Kidney epithelial cell (primary cell): ENCODE results near the gene PKNOX2. TPM values are rescaled to one million over a fixed set of nuclear protein-coding genes. Genes with fewer than 3 reads are reported as not detected.

Source experiments
- DNase-seq: peaks from one replicate; pipeline ENCODE4 v3.0.0-alpha.2; 2010; ENCODE audit warnings: low read depth
- H3K27me3 ChIP-seq: 2 replicates; pipeline ENCODE4 v1.6.0; 2011; ENCODE audit warnings: low read length; ENCODE audit not compliant: control insufficient read depth, insufficient read depth
- H3K36me3 ChIP-seq: 2 replicates; pipeline ENCODE4 v1.5.1; 2011; ENCODE audit warnings: low read length; ENCODE audit not compliant: control insufficient read depth, insufficient read depth
- H3K4me3 ChIP-seq: 2 replicates; pipeline ENCODE4 v1.5.1; 2011; ENCODE audit warnings: low read depth, mild to moderate bottlenecking, control low read depth, low read length
- total RNA-seq: library from RNA; depleted of rRNA; stranded (reverse); fragments of >200 nt; gene quantifications from 2 replicates; pipeline ENCODE4 v1.2.3, GENCODE V29; 2015
- TF ChIP-seq, protein P1 (sequence below): IDR thresholded peaks from 2 replicates; pipeline ENCODE4 v1.5.1; 2011; ENCODE audit warnings: mild to moderate bottlenecking, moderate library complexity, low read length, control low read depth, inconsistent platforms; ENCODE audit not compliant: insufficient read depth, poor library complexity, severe bottlenecking

The PKNOX2 gene
- total RNA-seq, 1 donor from 2014 or later: 0.42 TPM

DNA sequence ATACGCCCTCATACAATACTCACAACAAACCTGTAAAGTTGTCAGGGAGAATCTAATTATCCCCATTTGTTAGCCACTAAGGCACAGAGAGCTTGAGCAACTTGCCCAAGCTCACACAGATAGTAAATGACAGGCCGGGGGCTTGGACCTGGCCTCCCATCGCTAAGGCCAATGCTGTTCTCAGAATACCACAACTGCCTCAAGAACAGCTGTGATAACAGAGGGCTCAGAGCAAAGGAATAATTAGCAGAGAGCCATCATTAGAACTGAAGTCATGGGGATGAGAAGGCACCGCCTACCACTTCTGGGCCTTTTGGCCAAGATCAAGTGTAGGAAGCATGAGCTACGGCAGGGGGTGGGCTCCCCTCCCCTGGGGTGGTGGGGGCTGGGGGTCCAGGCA, 232.9 kb downstream of the PKNOX2 start:
- Histone ChIP-seq H3K36me3 (no peaks in the 10 kb centered on the region), H3K27me3 (peaks cover 10% of the 10 kb centered on the region)
- TF ChIP-seq, protein P1, sequence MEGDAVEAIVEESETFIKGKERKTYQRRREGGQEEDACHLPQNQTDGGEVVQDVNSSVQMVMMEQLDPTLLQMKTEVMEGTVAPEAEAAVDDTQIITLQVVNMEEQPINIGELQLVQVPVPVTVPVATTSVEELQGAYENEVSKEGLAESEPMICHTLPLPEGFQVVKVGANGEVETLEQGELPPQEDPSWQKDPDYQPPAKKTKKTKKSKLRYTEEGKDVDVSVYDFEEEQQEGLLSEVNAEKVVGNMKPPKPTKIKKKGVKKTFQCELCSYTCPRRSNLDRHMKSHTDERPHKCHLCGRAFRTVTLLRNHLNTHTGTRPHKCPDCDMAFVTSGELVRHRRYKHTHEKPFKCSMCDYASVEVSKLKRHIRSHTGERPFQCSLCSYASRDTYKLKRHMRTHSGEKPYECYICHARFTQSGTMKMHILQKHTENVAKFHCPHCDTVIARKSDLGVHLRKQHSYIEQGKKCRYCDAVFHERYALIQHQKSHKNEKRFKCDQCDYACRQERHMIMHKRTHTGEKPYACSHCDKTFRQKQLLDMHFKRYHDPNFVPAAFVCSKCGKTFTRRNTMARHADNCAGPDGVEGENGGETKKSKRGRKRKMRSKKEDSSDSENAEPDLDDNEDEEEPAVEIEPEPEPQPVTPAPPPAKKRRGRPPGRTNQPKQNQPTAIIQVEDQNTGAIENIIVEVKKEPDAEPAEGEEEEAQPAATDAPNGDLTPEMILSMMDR: no peak

DNA sequence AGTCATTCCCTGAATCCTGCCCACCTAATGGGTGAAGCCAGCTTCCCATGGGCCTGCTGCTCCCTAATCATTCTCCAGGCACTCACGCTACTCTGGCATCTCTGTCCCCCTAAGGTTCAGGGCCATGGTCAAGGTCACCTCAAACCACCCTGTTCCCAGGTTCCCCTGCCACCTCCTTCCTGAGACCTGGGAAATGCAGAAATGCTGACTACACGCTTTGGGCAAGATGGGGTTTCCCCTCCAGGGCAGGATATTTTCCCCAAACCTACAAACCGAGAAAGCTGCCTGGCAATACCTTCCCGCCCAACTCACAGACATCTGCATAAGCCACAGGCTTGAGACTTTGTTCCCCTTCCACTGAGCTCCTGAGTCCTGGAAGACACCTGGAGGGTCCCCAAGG, 233.9 kb downstream of the PKNOX2 start:
- no peak overlapping the region for H3K4me3 ChIP-seq
- H3K27me3 ChIP-seq: peaks cover 10% of the 10 kb centered on the region
- no peaks in the 10 kb centered on the region for H3K36me3 ChIP-seq
- DNase-seq: no peak
- TF ChIP-seq, protein P1: no peak

More for the DNA sequence above, 232.9 kb downstream of the PKNOX2 start:
- no peak for DNase-seq
- no peak overlapping the region for H3K4me3 ChIP-seq

DNA sequence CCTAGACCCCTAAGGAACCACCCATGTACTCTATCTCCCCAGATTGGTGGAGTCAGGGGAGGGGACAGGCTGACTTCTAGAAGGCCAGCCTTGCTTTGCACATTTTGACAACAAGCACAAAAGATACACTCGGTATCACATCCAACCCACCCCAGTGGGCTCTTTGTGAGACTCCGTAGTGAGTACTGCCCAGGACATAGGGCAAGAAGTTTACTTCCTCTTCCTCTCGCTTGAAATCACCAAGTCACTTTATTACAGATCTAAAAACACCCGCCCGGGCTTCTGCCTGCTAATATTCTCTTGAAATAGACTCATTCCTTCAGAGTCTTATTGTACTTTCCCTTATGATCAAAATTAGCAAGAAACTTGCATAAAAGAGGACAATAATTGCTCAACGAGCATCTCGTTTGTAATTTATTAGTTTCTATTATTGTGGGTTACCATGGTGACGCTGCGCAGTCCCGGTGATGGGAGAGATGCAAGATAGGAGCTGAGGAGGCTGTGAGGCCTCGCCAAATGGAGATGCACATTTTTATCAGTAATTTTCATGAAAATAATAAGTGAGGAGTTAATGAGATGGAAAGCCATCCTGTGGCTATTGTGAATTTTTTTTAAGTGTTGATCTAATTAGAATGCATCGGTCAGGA, 234.6 kb downstream of the PKNOX2 start:
- TF ChIP-seq, protein P1: no peak
- Histone ChIP-seq H3K4me3 (no peak overlapping the region), H3K27me3 (peaks cover 15% of the 10 kb centered on the region), H3K36me3 (no peaks in the 10 kb centered on the region)
- no peak for DNase-seq

DNA sequence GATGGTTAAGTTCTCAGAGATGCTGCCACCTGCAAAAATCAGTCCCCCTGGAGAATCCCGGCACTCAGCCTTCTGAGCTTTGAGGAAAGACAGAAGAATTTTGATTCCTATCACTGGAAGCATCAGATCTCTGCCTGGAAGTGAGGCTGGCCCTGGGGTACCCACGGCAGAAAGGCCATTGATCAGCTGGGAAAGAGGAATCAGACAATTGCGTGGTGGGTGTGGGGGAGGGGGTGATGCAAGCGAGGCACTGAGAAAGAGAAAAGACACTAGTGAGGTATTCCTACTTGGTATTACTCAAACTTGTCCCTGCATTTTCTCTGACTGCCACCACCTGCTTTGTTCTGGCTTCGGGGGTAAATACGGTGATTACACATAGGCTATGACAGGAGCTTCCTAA, 235.4 kb downstream of the PKNOX2 start:
- no peak for DNase-seq
- TF ChIP-seq, protein P1: no peak
- Histone ChIP-seq H3K4me3 (no peak overlapping the region), H3K27me3 (peaks cover 22% of the 10 kb centered on the region), H3K36me3 (no peaks in the 10 kb centered on the region)

DNA sequence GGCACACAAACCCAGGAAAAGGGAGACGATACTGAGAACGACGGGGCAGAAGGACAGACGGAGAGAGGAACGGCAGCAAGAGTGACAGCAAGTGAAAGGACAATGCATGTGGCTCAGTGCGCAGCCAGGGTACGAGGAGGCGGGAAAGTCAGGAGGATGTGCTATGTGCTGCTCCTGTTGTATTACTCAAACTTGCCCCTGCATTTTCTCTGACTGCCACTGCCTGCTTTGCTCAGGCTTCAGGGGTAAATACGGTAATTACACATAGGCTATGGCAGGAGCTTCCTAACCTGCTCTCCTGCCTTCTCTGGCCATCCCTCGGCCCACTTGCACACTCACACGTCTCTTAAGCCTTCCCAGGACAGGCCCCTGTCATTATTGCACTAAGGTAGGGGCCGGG, 236.7 kb downstream of the PKNOX2 start:
- TF ChIP-seq, protein P1: no peak
- H3K4me3 ChIP-seq: no peak overlapping the region
- DNase-seq: no peak
- peaks cover 32% of the 10 kb centered on the region for H3K27me3 ChIP-seq
- H3K36me3 ChIP-seq: no peaks in the 10 kb centered on the region

DNA sequence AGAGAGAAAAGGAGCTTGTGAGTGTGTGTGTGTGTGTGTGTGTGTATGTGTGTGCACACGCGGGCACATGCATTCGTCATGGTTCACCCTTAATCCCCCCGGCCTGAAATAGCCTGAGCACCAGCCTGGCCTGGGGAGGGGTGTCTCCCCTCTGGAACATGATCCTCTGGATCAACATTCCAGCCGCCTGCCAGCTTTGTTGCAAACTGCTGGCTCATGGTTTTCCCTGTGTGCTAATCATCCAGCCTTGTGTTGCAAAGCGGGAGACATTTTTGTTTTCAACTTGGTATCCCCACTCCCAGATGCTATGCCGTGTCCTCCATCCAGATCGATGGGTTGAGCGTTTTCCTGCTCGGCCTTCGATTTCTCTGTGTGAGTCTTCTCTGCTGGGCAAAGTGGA, 237.2 kb downstream of the PKNOX2 start:
- no peaks in the 10 kb centered on the region for H3K36me3 ChIP-seq
- TF ChIP-seq, protein P1: no peak
- DNase-seq: no peak
- H3K4me3 ChIP-seq: no peak overlapping the region
- H3K27me3 ChIP-seq: peaks cover 35% of the 10 kb centered on the region
